Kidney (tissue), 14 donors: ENCODE results near the gene HECW1. TPM values are rescaled to one million over a fixed set of nuclear protein-coding genes. Genes with fewer than 3 reads are reported as not detected.

Experiments
- DNase-seq, 5 donors: peaks; one replicate each; pipeline ENCODE4 v3.0.0-alpha.2; 2013 to 2020
- FAIRE-seq: peaks from 2 replicates; lab custom pipeline; 2012; peaks lifted over from hg19 to GRCh38; lab: Jason Lieb, UNC
- H3K27ac ChIP-seq, 2 donors: one replicate each; pipeline ENCODE4 v1.7.0; 2013; ENCODE audit warnings: low read depth in 2 of 2, low read length in 2 of 2, inconsistent platforms in 1 of 2
- H3K27me3 ChIP-seq: one replicate; pipeline ENCODE4 v1.7.1; 2013; ENCODE audit warnings: low read length, inconsistent platforms; ENCODE audit not compliant: control insufficient read depth, insufficient read depth
- H3K36me3 ChIP-seq, 3 donors: one replicate each; pipeline versions ENCODE4 v1.7.0 to v1.7.1; 2013; ENCODE audit warnings: low read length in 3 of 3, control low read depth in 1 of 3, inconsistent platforms in 1 of 3; ENCODE audit not compliant: insufficient read depth in 3 of 3, control insufficient read depth in 2 of 3
- H3K4me1 ChIP-seq, 3 donors: one replicate each; pipeline versions ENCODE4 v1.7.0 to v1.7.1; 2013; ENCODE audit warnings: low read length in 3 of 3, inconsistent platforms in 1 of 3, low read depth in 1 of 3; ENCODE audit not compliant: control insufficient read depth in 2 of 3, insufficient read depth in 2 of 3
- H3K4me3 ChIP-seq, 3 donors: one replicate each; pipeline versions ENCODE4 v1.7.0 to v1.8.1; 2013; ENCODE audit warnings: low read length in 3 of 3, control low read depth in 1 of 3, inconsistent platforms in 1 of 3
- H3K9ac ChIP-seq, 3 donors: one replicate each; pipeline versions ENCODE4 v1.7.0 to v1.7.1; 2013; ENCODE audit warnings: low read length in 3 of 3, control low read depth in 1 of 3, inconsistent platforms in 1 of 3
- H3K9me3 ChIP-seq, 3 donors: one replicate each; pipeline versions ENCODE4 v1.7.0 to v1.7.1; 2013; ENCODE audit warnings: low read length in 3 of 3, control low read depth in 1 of 3, inconsistent platforms in 1 of 3; ENCODE audit not compliant: control insufficient read depth in 2 of 3, insufficient read depth in 1 of 3
- CTCF ChIP-seq: IDR thresholded peaks from 3 replicates; pipeline ENCODE4 v1.5.1; 2012; ENCODE audit warnings: mild to moderate bottlenecking, moderate library complexity, borderline replicate concordance; ENCODE audit not compliant: insufficient read depth; ENCODE audit errors: extremely low read depth
- intact Hi-C: fragments of 100-400 bp; cut with DNase I; formaldehyde crosslinking; loops from one replicate; pipeline ENCODE4 v1.11.1; 2022
- polyA plus RNA-seq: library from polyadenylated mRNA; stranded (reverse); fragments of 350-450 nt; fragmentation: Illumina TruSeq; extraction: RNeasy Lipid Tissue Mini Kit (QIAGEN cat#74804); gene quantifications from one replicate; pipeline ENCODE4 v1.2.3, GENCODE V29; 2014; ENCODE audit warnings: low read depth, low replicate concordance; ENCODE audit not compliant: insufficient read depth
- total RNA-seq: library from RNA; stranded (reverse); fragmentation: NEBNext Ultra II Directional; extraction: Animal tissue kit (Norgen Biotek cat#: 25700); gene quantifications from one replicate; pipeline ENCODE4 v1.2.1, GENCODE V29; 2021
- donor health status: control.
- donor health status: control.
- donor health status: control.
- donor health status: control.
- donor health status: control.
- donor health status: DM: yes; HTN: yes; CAD: no.
- donor health status: Normal renal cell carcinoma (clear cell type).

Gene HECW1
- total and polyA plus RNA-seq, 2 donors from 2014 or later = 0.50 to 7.5 TPM

- Histone ChIP-seq H3K9ac (no peak overlapping the region), H3K27me3 (no peaks in the 10 kb centered on the region), H3K36me3 (no peaks in the 10 kb centered on the region), H3K4me3 (no peak overlapping the region), H3K4me1 (no peaks in the 10 kb centered on the region), H3K27ac (no peak overlapping the region), H3K9me3 (no peaks in the 10 kb centered on the region)
- no peak for DNase-seq
- TF ChIP-seq CTCF = no peak
- intact Hi-C loops = no loop called here
- FAIRE-seq = no peak
Observed at GRCh38 chr7:43542716-43543115, 430.3 kb downstream of the HECW1 start.

GRCh38 chr7:43546231-43546630 is 433.8 kb downstream of the HECW1 start:
- intact Hi-C loops = no loop called here
- FAIRE-seq = no peak
- no peak overlapping the region for H3K4me3 ChIP-seq

GRCh38 chr7:43550427-43550826 is 438.0 kb downstream of the HECW1 start:
- intact Hi-C loops = no loop called here
- Histone ChIP-seq H3K36me3 (peaks cover 0 to 5% (median 0%) of the 10 kb centered on the region in 3 donors), H3K27ac (no peak overlapping the region), H3K9ac (no peak overlapping the region), H3K4me1 (no peaks in the 10 kb centered on the region), H3K9me3 (no peaks in the 10 kb centered on the region), H3K4me3 (no peak overlapping the region), H3K27me3 (no peaks in the 10 kb centered on the region)
- FAIRE-seq (no peak), DNase-seq (no peak)
- TF ChIP-seq CTCF = no peak

More at GRCh38 chr7:43546231-43546630, 433.8 kb downstream of the HECW1 start:
- Histone ChIP-seq H3K27me3 (no peaks in the 10 kb centered on the region), H3K9me3 (no peaks in the 10 kb centered on the region), H3K36me3 (no peaks in the 10 kb centered on the region), H3K9ac (no peak overlapping the region), H3K4me1 (no peaks in the 10 kb centered on the region), H3K27ac (no peak overlapping the region)
- no peak for DNase-seq
- TF ChIP-seq CTCF = no peak

GRCh38 chr7:43552122-43552521 is 439.7 kb downstream of the HECW1 start:
- peaks cover 0 to 7% (median 0%) of the 10 kb centered on the region in 3 donors for H3K36me3 ChIP-seq
- FAIRE-seq (no peak), DNase-seq (no peak)
- H3K27ac ChIP-seq = no peak overlapping the region
- H3K4me1 ChIP-seq = no peaks in the 10 kb centered on the region
- H3K9ac ChIP-seq = no peak overlapping the region
- no peak overlapping the region for H3K4me3 ChIP-seq
- intact Hi-C loops = no loop called here
- no peaks in the 10 kb centered on the region for H3K9me3 ChIP-seq
- no peaks in the 10 kb centered on the region for H3K27me3 ChIP-seq
- no peak for TF ChIP-seq CTCF
